Measurements from ENCODE around the gene PHF12.

- TF ChIP-seq CTCF (IDR thresholded peaks at IDR 0.05) (no peak), POLR2A (IDR thresholded peaks at IDR 0.05) (no peak)
These were observed 96.0 kb downstream of the PHF12 start for GRCh38 chr17:28855336-28855679.
